GM23338 (cell line): Measurements from ENCODE around the gene SNURF.

Source experiments
- EZH2 ChIP-seq: fragments of 200-600 bp; sonication (generic); IDR thresholded peaks from one replicate; pipeline ENCODE4 v1.8.0; 2017; ENCODE audit warnings: antibody characterized with exemption, mild to moderate bottlenecking, low read depth; ENCODE audit not compliant: unreplicated experiment
- TF ChIP-seq, protein P1 (sequence below), 2 experiments: fragments of 200-600 bp in 1 of 2; sonication (generic) in 1 of 2; conservative IDR thresholded peaks; 2 replicates each; pipeline versions ENCODE4 v1.5.1 to v1.6.1; 2016 to 2017; ENCODE audit warnings: antibody characterized with exemption in 2 of 2, low read depth in 2 of 2, mild to moderate bottlenecking in 2 of 2, moderate library complexity in 1 of 2

DNA sequence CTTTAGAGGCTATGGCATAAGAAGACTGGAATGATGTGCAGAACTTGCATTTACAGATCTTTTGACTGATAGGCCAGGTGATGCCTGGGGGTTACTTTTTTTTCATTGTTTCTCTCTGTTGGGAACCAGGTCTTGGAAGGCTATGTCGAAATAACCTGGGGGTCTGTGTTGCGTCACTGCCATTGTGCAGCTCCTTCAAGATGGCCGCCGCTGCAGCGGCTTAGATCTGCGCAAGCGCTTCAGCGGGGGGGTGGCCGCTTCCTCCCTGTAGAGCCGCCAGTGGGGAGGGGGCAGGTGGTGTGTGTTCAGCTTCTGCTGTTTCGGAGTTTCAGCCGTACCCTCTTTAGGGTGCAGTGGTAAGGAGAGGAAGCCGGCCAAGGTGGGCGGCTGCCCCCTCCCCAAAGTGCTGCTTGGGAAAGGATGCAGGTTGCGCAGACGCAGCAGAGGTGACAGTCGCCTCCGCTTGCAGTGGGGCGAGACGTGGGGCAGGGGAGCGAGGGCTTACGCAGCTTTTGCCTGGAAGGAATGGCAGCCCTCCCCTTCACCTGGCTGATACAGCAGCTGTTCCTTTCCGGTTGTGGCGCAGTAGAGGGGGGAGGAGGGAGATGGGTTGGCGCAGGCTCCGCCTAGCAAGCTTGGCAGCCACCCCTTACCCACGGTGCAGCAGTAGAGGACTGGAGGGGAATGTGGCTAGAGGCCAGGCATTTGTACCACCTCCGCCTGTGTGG, 1.5 kb downstream of the SNURF start:
- TF ChIP-seq, protein P1, sequence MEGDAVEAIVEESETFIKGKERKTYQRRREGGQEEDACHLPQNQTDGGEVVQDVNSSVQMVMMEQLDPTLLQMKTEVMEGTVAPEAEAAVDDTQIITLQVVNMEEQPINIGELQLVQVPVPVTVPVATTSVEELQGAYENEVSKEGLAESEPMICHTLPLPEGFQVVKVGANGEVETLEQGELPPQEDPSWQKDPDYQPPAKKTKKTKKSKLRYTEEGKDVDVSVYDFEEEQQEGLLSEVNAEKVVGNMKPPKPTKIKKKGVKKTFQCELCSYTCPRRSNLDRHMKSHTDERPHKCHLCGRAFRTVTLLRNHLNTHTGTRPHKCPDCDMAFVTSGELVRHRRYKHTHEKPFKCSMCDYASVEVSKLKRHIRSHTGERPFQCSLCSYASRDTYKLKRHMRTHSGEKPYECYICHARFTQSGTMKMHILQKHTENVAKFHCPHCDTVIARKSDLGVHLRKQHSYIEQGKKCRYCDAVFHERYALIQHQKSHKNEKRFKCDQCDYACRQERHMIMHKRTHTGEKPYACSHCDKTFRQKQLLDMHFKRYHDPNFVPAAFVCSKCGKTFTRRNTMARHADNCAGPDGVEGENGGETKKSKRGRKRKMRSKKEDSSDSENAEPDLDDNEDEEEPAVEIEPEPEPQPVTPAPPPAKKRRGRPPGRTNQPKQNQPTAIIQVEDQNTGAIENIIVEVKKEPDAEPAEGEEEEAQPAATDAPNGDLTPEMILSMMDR (conservative IDR thresholded peaks at IDR 0.05; ENCODE audit: low read depth in 2 of 2): no peak
- TF ChIP-seq EZH2: no peak
